ENCODE measurements around the gene MPC1.
"Not testable (repeated sequence)": the region's sequence is repeated elsewhere in the genome, so short reads cannot be mapped to it uniquely, and the experiment has no call there.

The MPC1 gene

DNA sequence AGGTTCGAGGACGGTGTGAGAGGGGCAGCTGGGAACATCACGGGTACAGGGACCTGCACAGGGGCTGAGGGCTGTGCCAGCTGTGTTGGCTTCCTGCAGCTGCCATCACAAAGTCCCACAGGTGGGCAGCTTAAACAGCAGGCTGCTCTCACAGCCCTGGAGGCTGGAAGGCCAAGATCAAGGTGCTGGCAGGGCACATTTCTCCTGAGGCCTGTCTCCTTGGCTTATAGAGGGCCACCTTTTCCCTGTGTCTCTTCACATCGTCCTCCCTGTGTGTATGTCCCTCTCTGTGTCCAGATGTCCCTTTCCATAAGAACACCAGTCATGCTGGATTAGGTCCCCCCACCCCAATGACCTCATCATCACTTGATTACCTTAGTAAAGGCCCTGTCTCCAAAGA lies 15.1 kb upstream of the MPC1 start:
- H3K36me3 Mint-ChIP-seq, result no peaks in the 10 kb centered on the region
- H3K9me3 Mint-ChIP-seq, result no peaks in the 10 kb centered on the region
- H3K4me3 Mint-ChIP-seq, result no peak overlapping the region
- H3K4me1 Mint-ChIP-seq, result peaks cover 2% of the 10 kb centered on the region
- no peak for DNase-seq
- CTCF ChIA-PET, result interaction anchor here (1.2 to 3.7 kb wide), 5 partner anchors 13 to 123 kb away, joined by 3 to 30 read pairs (median 10); no protein-coding TSS in a partner anchor
- peaks cover 39% of the 10 kb centered on the region for H3K27me3 Mint-ChIP-seq
- H3K27ac Mint-ChIP-seq, result no peak overlapping the region

DNA sequence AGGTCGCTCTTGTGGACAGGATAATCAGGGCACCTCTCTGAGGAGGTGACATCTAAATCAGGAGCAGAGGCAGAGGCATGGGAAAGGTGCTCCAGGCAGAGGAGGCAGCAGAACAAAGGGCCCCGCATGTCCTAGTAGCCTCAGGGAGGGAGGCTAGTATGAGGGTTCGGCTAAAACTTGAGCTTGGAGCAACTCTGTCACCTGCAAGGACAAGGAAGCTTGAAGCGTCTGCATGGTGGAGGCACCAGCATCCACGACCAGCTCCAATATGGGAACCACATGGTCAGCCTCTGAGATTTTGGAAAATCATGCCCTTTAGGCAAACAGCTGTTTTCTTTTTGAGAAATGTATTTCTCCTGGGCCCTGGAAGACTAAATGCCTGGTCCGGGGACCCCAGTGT lies 13.0 kb upstream of the MPC1 start:
- no peaks in the 10 kb centered on the region for H3K36me3 Mint-ChIP-seq
- H3K4me3 Mint-ChIP-seq, result no peak overlapping the region
- peaks cover 43% of the 10 kb centered on the region for H3K27me3 Mint-ChIP-seq
- no peaks in the 10 kb centered on the region for H3K9me3 Mint-ChIP-seq
- CTCF ChIA-PET, result interaction anchor here (0.9 to 2.9 kb wide), 2 partner anchors 82 to 120 kb away, joined by 4 to 10 read pairs; no protein-coding TSS in a partner anchor
- no peak for DNase-seq
- H3K4me1 Mint-ChIP-seq, result peaks cover 2% of the 10 kb centered on the region
- H3K27ac Mint-ChIP-seq, result no peak overlapping the region

DNA sequence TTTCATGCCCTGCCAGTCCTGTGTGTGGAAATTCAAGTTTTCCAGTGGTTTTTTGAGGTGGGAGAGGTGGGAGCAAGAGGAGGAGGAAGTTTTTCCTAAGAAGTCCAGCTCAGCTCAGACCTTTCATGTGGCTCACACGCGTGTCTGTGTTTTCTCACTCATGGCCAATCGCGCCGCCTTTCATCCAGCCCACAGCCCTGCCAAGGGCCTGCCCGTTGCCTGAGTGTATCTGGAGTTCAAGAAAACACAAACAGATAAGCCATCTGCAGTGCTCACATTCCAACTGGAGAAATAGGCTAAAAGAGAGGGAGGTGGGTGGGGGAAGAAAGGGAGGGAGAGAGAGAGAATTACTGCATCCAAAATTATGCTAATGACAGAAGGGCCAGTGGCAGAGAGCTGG lies 12.6 kb upstream of the MPC1 start:
- Mint-ChIP-seq H3K36me3 (no peaks in the 10 kb centered on the region), H3K27me3 (peaks cover 48% of the 10 kb centered on the region), H3K27ac (no peak overlapping the region), H3K4me1 (peaks cover 2% of the 10 kb centered on the region), H3K9me3 (no peaks in the 10 kb centered on the region), H3K4me3 (no peak overlapping the region)
- DNase-seq, result no peak
- CTCF ChIA-PET, result interaction anchor here (0.9 to 2.9 kb wide), 3 partner anchors 82 to 119 kb away, joined by 3 to 10 read pairs (median 4); no protein-coding TSS in a partner anchor

DNA sequence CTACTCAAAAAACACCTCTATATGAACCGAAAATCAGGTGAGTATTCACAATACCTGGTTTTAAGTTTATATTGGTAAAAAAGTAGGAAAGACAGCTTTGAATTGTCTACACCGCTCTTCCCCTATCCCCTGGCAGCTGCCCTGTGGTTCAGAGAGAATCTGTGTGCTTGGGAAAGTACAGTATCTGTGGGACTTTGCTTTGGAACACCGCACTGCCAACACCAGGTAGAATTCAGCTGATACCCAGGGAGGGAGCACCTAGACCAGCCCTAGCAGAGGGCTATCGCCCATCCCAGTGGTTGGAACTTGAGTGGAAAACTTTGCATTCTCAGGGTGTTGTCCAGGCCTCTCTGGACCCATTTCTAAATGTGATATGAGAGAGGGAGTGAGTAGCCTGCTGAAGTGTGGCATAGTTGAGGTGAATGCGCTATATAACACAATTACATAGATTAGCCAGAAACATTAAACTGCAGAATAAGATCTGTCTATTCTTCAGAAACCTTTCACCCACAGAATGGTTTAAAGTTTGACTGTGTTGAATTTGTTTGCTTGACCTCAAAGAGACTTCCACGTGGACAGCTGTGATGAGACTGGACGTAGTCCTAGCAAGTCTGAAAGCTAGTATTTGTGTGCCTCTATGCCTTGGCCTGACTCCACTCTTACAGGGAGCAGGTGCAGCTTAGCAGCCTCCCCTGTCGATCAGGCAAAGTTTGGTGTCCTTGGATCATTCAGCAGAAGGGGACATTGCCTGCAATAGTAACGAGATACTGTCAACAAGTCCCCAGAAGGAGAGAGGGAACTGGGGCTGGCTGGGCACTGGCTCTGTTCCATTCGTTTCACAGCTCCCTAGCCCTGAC lies 11.5 kb upstream of the MPC1 start:
- Mint-ChIP-seq H3K4me3 (no peak overlapping the region), H3K9me3 (no peaks in the 10 kb centered on the region), H3K36me3 (no peaks in the 10 kb centered on the region), H3K4me1 (peaks cover 2% of the 10 kb centered on the region), H3K27ac (no peak overlapping the region), H3K27me3 (peaks cover 45% of the 10 kb centered on the region)
- CTCF ChIA-PET, result interaction anchor here (1.0 to 2.9 kb wide), 3 partner anchors 10 to 84 kb away, joined by 3 to 10 read pairs (median 5); no protein-coding TSS in a partner anchor
- no peak for DNase-seq

DNA sequence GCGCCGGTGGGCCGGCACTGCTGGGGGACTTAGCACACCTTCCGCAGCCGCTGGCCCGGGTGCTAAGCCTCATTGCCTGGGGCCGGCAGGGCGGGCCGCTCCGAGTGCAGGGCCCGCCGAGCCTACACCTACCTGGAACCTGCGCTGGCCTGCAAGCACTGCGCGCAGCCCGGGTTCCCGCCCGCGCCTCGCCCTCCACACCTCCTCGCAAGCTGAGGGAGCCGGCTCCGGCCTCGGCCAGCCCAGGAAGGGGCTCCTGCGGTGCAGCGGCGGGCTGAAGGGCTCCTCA lies 10.7 kb upstream of the MPC1 start:
- Mint-ChIP-seq H3K27ac (no peak overlapping the region), H3K4me3 (no peak overlapping the region), H3K36me3 (no peaks in the 10 kb centered on the region), H3K27me3 (peaks cover 40% of the 10 kb centered on the region), H3K4me1 (peaks cover 2% of the 10 kb centered on the region), H3K9me3 (no peaks in the 10 kb centered on the region)
- CTCF ChIA-PET, result interaction anchor here (2.9 kb wide), 1 partner anchor 80 kb away, joined by 10 read pairs; no protein-coding TSS in a partner anchor
- no peak for DNase-seq

DNA sequence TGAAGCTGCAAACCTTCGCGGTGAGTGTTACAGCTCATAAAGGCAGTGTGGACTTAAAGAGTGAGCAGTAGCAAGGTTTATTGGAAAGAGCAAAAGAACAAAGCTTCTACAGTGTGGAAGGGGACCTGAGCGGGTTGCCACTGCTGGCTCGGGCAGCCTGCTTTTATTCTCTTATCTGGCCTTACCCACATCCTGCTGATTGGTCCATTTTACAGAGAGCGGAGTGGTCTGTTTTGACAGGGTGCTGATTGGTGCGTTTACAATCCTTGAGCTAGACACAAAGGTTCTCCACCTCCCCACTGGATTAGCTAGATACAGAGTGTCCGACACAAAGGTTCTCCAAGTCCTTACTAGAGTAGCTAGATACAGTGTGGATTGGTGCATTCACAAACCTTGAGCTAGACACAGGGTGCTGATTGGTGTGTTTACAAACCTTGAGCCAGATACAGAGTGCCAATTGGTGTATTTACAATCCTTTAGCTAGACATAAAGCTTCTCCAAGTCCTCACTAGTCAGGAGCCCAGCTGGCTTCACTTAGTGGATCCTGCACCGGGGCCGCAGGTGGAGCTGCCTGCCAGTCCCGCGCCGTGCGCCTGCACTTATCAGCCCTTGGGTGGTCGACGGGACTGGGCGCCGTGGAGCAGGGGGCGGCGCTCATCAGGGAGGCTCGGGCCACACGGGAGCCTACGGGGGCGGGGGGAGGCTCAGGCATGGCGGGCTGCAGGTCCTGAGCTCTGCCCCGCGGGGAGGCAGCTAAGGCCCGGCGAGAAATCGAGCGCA lies 10.2 kb upstream of the MPC1 start:
- H3K4me1 Mint-ChIP-seq, H3K27ac Mint-ChIP-seq, H3K36me3 Mint-ChIP-seq, DNase-seq, H3K4me3 Mint-ChIP-seq, H3K9me3 Mint-ChIP-seq: not testable (repeated sequence)
- CTCF ChIA-PET, result interaction anchor here (0.6 to 2.9 kb wide), 5 partner anchors 10 to 116 kb away, joined by 3 to 10 read pairs (median 3); no protein-coding TSS in a partner anchor
- peaks cover 40% of the 10 kb centered on the region for H3K27me3 Mint-ChIP-seq

DNA sequence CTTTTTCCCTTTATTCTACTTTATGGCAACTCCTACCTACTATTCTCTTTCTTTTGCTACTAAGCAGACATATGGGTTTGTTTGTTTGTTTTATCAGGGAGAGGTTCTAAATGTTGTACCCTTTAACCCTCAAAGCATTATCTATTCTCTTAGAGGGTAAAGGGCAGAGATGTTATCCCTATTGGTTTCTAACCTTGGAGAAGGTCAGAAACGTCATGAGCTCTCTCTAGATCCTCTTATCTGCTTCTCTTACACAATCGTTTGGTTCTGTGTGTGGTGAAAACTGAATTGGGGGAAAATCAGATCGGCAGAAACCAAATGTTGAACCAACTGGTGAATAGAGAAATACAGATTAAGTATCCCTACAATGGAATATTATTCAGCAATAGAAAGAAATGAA lies 6.4 kb upstream of the MPC1 start:
- no peaks in the 10 kb centered on the region for H3K36me3 Mint-ChIP-seq
- CTCF ChIA-PET, result interaction anchor here (0.5 to 1.5 kb wide), 2 partner anchors 11 to 655 kb away, joined by 4 to 8 read pairs; no protein-coding TSS in a partner anchor
- no peak for DNase-seq
- peaks cover 6% of the 10 kb centered on the region for H3K4me1 Mint-ChIP-seq
- H3K27me3 Mint-ChIP-seq, result peaks cover 17% of the 10 kb centered on the region
- no peaks in the 10 kb centered on the region for H3K9me3 Mint-ChIP-seq
- no peak overlapping the region for H3K4me3 Mint-ChIP-seq
- no peak overlapping the region for H3K27ac Mint-ChIP-seq

DNA sequence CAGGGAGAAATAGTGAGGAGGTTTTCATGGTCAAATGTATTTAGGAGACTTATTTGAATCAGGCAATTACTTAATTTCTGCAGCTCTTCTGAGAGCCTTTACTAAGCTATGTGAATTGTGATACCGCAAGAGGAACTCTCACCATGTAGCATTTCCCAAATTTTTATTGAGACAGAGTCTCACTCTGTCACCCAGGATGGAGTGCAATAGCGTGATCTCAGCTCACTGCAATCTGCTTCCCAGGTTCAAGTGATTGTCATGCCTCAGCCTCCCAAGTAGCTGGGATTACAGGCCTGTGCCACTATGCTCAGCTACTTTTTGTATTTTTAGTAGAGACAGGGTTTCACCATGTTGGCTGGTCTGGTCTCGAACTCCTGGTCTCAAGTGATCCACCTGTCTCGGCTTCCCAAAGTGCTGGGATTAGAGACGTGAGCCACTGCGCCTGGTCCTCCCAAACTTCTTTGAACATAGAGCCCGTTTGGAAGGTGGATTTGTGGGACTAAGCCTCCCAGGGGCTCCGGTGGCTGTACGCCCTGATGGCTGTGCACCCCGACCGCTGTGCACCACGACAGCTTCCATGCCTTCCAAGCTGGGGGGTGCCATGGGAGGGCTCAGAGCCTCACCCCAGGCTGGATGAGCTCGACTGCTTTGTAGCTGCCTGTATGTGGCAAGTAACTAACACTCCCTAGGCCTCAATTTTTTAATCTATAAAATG lies 5.7 kb upstream of the MPC1 start:
- Mint-ChIP-seq H3K27me3 (peaks cover 14% of the 10 kb centered on the region), H3K4me1 (peaks cover 11% of the 10 kb centered on the region), H3K9me3 (no peaks in the 10 kb centered on the region), H3K4me3 (no peak overlapping the region), H3K27ac (no peak overlapping the region), H3K36me3 (no peaks in the 10 kb centered on the region)
- CTCF ChIA-PET, result interaction anchor here (1.2 to 1.3 kb wide), 3 partner anchors 12 to 109 kb away, joined by 3 to 7 read pairs (median 5); no protein-coding TSS in a partner anchor
- DNase-seq, result no peak

DNA sequence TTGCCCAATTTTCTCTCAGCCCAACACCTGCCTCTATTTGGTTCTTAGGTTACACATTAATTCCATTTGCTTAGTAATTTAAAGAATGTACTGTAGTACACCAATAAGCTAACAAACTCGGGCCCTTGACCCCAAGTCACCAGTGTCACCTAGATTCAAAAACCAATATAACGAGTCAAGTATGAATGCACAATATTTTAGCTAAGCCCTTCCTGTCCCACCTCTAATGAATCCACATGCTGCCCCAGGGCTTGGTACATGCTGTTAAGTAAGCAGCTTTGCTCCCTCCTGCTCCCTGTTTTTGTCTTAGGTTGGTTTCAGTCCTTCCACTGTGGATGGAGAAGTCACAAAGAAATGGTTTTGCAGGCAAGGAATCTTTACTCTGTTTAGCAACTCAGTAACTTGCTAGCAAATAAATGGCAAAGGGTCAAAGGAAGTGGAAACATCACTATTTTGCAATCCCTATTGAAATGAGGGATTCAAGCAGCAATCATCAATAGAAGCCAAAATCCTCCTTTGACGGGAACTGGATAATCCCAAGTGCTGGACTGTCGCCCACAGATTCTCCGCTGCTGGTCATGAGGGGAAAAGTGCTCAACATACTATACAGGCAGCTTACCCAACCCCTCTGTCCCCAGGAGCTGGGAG lies 5.0 kb upstream of the MPC1 start:
- H3K4me1 Mint-ChIP-seq, result peaks cover 12% of the 10 kb centered on the region
- no peak overlapping the region for H3K4me3 Mint-ChIP-seq
- CTCF ChIA-PET, result interaction anchor here (1.2 to 1.3 kb wide), 3 partner anchors 12 to 108 kb away, joined by 3 to 7 read pairs (median 5); no protein-coding TSS in a partner anchor
- peaks cover 14% of the 10 kb centered on the region for H3K27me3 Mint-ChIP-seq
- no peak overlapping the region for H3K27ac Mint-ChIP-seq
- DNase-seq, result no peak
- no peaks in the 10 kb centered on the region for H3K36me3 Mint-ChIP-seq
- H3K9me3 Mint-ChIP-seq, result no peaks in the 10 kb centered on the region

DNA sequence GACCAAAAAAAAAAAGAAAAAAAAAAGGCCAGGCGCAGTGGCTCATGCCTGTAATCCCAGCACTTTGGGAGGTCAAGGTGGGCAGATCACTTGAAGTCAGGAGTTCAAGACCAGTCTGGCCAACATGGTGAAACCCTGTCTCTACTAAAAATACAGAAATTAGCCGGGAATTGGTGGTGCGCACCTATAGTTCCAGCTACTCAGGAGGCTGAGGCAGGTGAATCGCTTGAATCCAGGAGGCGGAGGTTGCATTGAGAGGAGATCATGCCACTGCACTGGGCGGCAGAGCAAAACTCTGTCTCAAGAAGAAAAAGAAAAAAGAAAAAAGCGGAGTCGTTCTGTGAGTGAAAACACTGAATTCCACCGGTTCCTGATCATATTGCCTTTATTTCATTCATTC lies 4.4 kb upstream of the MPC1 start:
- H3K9me3 Mint-ChIP-seq, DNase-seq, H3K4me3 Mint-ChIP-seq, H3K27ac Mint-ChIP-seq, H3K36me3 Mint-ChIP-seq: not testable (repeated sequence)
- peaks cover 12% of the 10 kb centered on the region for H3K4me1 Mint-ChIP-seq
- H3K27me3 Mint-ChIP-seq, result peaks cover 14% of the 10 kb centered on the region
- CTCF ChIA-PET, result interaction anchor here (1.3 to 1.5 kb wide), 2 partner anchors 14 to 74 kb away, joined by 5 read pairs; no protein-coding TSS in a partner anchor

DNA sequence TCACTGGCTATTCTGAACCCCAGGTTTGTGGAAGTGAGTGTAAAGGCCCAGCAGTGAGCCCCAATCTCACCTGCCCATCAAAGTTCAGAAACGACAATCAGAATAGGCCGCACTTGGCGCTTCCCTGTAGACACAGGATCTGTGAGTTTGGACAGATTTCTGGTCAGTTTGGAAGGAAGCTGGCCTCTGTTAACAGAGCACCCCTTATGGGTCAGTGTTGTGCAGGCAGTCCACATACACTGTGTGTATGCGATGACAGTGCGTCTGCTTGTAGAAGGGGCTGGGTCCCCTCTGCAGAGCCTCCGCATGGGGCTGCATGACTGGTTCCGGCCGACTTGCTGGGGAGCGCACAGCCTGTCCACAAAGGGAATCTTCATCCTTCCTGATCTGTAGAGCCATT lies 3.4 kb upstream of the MPC1 start:
- Mint-ChIP-seq H3K4me1 (peaks cover 20% of the 10 kb centered on the region), H3K4me3 (no peak overlapping the region), H3K27ac (no peak overlapping the region), H3K9me3 (no peaks in the 10 kb centered on the region), H3K36me3 (no peaks in the 10 kb centered on the region), H3K27me3 (peaks cover 13% of the 10 kb centered on the region)
- no peak for DNase-seq
- CTCF ChIA-PET, result interaction anchor here (1.0 to 1.5 kb wide), 2 partner anchors 15 to 110 kb away, joined by 4 to 5 read pairs; no protein-coding TSS in a partner anchor

DNA sequence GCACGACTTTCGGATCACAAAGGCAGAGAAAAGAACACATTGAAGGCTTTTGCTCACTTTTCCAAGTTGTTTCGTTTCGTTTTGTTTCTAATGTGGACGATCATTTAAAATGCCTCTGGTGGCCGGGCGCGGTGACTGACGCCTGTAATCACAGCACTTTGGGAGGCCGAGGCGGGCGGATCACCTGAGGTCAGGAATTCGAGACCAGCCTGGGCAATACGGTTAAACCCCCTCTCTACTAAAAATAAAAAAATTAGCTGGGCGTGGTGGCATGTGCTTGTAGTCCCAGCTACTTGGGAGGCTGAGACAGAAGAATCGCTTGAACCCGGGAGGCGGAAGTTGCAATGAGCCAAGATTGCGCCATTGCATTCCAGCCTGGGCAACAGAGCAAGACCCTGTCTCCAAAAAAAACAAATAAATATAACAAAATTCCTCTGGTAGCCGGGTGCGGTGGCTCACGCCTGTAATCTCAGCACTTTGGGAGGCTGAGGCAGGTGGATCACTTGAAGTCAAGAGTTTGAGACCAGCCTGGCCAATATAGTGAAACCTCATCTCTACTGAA lies 1.1 kb upstream of the MPC1 start:
- not testable (repeated sequence) for H3K36me3 Mint-ChIP-seq, H3K27me3 Mint-ChIP-seq, H3K9me3 Mint-ChIP-seq
- Mint-ChIP-seq H3K4me3 (peak overlapping the region; percentile 81), H3K4me1 (peaks cover 24% of the 10 kb centered on the region), H3K27ac (peak overlapping the region; percentile 94)
- CTCF ChIA-PET, result interaction anchor here (0.9 to 1.4 kb wide), 3 partner anchors 17 to 71 kb away, joined by 3 to 6 read pairs (median 5); no protein-coding TSS in a partner anchor
- DNase-seq, result peak; percentile 53

DNA sequence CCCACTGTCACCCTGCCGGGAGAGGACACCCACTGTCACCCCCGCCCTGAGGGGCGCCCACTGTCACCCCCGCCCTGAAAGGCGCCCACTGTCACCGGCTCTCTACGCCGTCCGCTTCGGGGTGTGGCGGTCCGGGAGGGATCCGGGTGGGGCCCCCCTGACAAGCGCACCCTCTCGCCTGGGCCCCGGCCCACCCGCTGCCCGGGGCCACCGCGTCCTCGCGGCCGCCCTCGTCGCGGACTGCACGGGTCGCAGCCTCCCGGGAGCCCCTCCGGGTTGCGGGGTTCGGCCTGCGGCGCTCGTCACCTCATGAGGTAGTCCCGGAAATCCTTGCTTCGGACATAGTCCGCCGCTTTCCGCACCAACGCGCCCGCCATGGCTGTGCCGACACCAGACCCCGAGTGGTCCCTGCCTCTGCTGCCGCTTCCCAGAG lies 224 bp downstream of the MPC1 start:
- DNase-seq, result no peak
- Mint-ChIP-seq H3K4me3 (peak overlapping the region; percentile 91), H3K4me1 (peaks cover 24% of the 10 kb centered on the region), H3K36me3 (no peaks in the 10 kb centered on the region), H3K27me3 (peaks cover 5% of the 10 kb centered on the region), H3K9me3 (no peaks in the 10 kb centered on the region), H3K27ac (peak overlapping the region; percentile 81)
- CTCF ChIA-PET, result no interaction called here
